ENCODE results near the gene CDK3. TPM values are rescaled to one million over a fixed set of nuclear protein-coding genes. Genes with fewer than 3 reads are reported as not detected.

The CDK3 gene
- total RNA-seq, 2 donors from 2014 or later = 3.4 to 4.9 TPM

DNA sequence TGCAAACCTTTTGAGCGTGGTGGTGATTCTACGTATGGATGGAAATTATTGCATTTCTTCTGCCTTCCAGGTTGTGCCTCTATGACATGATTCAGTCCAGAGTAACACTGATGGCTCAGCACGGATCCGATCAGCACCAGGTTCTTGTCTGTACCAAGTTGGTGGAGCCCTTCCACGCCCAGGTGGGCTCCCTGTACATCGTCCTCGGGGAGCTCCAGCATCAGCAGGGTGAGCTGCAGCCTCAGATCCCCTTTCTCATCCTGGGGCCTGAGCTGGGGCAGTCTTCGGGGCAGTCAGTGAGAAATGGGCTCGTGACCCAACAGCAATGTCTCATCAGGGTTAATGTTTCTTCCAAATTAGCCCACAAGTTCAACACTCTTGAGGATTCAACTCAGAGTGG is 9.3 kb upstream of the CDK3 start:
- intact Hi-C loops (cut with DNase I) = no loop called here
- Histone ChIP-seq H3K36me3 (replicated peaks in 1 of 2; ENCODE audit: insufficient read depth in 1 of 2, low read depth in 2 of 2) (peaks cover 5 to 7% of the 10 kb centered on the region in 2 donors), H3K27ac (no peak overlapping the region), H3K4me3 (no peak overlapping the region), H3K27me3 (no peaks in the 10 kb centered on the region), H3K4me1 (no peaks in the 10 kb centered on the region), H3K9me3 (no peaks in the 10 kb centered on the region)
- WGBS, 2 donors = 95% methylated on average over 9 of the region's 9 CpGs
- DNase-seq = no peak
- no peak for ATAC-seq
- no peak for TF ChIP-seq POLR2A (IDR thresholded peaks at IDR 0.05)
- TF ChIP-seq, protein P1, sequence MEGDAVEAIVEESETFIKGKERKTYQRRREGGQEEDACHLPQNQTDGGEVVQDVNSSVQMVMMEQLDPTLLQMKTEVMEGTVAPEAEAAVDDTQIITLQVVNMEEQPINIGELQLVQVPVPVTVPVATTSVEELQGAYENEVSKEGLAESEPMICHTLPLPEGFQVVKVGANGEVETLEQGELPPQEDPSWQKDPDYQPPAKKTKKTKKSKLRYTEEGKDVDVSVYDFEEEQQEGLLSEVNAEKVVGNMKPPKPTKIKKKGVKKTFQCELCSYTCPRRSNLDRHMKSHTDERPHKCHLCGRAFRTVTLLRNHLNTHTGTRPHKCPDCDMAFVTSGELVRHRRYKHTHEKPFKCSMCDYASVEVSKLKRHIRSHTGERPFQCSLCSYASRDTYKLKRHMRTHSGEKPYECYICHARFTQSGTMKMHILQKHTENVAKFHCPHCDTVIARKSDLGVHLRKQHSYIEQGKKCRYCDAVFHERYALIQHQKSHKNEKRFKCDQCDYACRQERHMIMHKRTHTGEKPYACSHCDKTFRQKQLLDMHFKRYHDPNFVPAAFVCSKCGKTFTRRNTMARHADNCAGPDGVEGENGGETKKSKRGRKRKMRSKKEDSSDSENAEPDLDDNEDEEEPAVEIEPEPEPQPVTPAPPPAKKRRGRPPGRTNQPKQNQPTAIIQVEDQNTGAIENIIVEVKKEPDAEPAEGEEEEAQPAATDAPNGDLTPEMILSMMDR (IDR thresholded peaks at IDR 0.05) = no peak

DNA sequence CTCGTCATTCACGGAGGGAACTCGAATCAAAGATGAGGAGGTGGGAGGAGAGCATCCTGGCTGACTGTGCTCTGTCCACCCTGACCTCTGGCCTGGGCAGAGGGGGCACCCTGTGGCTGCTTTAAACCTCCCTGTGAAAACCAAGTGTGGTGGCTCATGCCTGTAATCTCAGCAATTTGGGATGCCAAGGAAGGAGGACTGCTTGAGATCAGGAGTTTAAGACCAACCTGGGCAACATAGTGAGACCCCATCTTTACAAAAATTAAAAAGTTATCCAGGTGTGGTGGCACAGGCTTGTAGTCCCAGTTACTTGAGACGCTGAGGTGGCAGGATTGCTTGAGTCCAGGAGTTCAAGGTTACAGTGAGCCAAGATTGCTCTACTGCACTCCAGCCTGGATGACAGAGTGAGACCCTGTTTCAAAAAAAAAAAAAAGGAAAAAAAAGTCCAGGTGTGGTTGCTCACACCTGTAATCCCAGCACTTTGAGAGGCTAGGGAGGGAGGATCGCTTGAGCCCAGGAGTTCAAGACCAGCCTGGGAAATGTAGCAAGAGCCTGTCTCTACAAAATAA is 5.8 kb upstream of the CDK3 start:
- Histone ChIP-seq H3K27ac (no peak overlapping the region), H3K27me3 (no peaks in the 10 kb centered on the region), H3K36me3 (replicated peaks in 1 of 2; ENCODE audit: insufficient read depth in 1 of 2, low read depth in 2 of 2) (peaks cover 0 to 7% of the 10 kb centered on the region in 2 donors), H3K4me3 (no peak overlapping the region), H3K4me1 (peaks cover 3% of the 10 kb centered on the region), H3K9me3 (no peaks in the 10 kb centered on the region)
- intact Hi-C loops (cut with DNase I) = no loop called here
- DNase-seq = no peak
- 69 to 81% methylated on average over 3 to 5 of the region's 5 CpGs for WGBS, 2 donors
- TF ChIP-seq, protein P1 (IDR thresholded peaks at IDR 0.05) = no peak
- TF ChIP-seq POLR2A (IDR thresholded peaks at IDR 0.05) = no peak
- ATAC-seq = no peak

- H3K4me3 ChIP-seq = no peak overlapping the region
- TF ChIP-seq, protein P1 (IDR thresholded peaks at IDR 0.05) = no peak
- no peak for TF ChIP-seq POLR2A (IDR thresholded peaks at IDR 0.05)
- ATAC-seq (no peak), DNase-seq (no peak)
- peaks cover 9% of the 10 kb centered on the region for H3K4me1 ChIP-seq
- H3K27ac ChIP-seq = no peak overlapping the region
- no peaks in the 10 kb centered on the region for H3K9me3 ChIP-seq
- no peaks in the 10 kb centered on the region for H3K27me3 ChIP-seq
- WGBS, 2 donors = 95% methylated on average over 5 to 7 of the region's 7 CpGs
- intact Hi-C loops (cut with DNase I) = no loop called here
- H3K36me3 ChIP-seq (replicated peaks in 1 of 2; ENCODE audit: insufficient read depth in 1 of 2, low read depth in 2 of 2) = peaks cover 0 to 7% of the 10 kb centered on the region in 2 donors
These were observed 5.2 kb upstream of the CDK3 start for GRCh38 chr17:75995385-75995925.

DNA sequence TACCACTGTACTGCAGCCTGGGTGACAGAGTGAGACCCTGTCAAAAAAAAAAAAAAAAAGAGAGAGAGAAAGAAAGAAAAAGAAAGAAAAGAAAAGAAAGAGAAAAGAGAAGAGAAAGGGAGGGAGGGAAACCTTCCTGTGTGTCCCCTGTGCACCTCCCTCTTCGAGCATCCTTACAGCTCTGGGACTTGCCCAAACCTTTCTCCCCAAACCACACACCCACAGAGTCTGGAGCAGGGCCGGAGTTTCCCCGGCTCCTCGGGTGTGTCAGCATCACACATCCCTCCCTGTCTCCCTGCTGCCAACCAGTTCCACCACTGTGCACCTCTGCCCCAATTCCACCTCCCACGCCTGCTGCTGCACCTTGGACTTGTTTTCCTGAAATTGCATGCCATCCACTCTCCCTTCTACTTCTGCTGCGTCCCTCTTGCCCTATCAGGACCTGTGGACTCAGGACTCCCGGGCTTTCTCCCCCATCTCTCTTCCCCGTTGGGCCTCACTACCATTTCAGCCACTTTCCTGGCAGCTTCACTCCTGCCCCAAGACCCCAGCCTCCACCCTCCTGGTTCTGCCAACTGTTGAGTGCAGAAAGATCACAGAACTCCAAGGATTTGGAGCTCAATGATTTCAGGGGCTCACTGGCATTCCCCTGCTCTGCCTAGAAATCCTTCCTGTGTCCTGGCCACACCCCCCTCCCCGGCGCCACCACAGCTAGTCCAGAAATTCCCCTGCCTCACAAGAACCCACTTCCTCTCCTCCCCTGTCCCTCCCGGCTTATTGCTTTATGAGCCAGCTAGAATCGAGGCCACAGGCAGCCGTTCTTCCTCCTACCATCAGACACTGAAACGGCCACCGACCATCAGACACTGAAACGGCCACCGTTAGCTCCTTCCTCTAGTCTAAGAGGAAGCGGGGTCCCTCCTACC is 3.7 kb upstream of the CDK3 start:
- DNase-seq (peak in 1 of 4 donors; percentile 55), ATAC-seq (no peak)
- TF ChIP-seq, protein P1 (IDR thresholded peaks at IDR 0.05) = no peak
- TF ChIP-seq POLR2A (IDR thresholded peaks at IDR 0.05) = no peak
- Histone ChIP-seq H3K27ac (no peak overlapping the region), H3K4me1 (peaks cover 22% of the 10 kb centered on the region), H3K9me3 (no peaks in the 10 kb centered on the region), H3K27me3 (no peaks in the 10 kb centered on the region), H3K4me3 (no peak overlapping the region), H3K36me3 (replicated peaks in 1 of 2; ENCODE audit: insufficient read depth in 1 of 2, low read depth in 2 of 2) (no peaks in the 10 kb centered on the region)
- intact Hi-C loops (cut with DNase I) = no loop called here
- WGBS, 2 donors = 54 to 78% methylated on average over 18 of the region's 18 CpGs
